IgD-negative memory B cell (primary cell): ENCODE measurements around the gene MRPL23. TPM values are rescaled to one million over a fixed set of nuclear protein-coding genes. Genes with fewer than 3 reads are reported as not detected.

Source experiments
- H3K27ac Mint-ChIP-seq, 3 donors: one replicate each; pipeline ENCODE4 v1.8.0; 2020 to 2022; ENCODE audit warnings: mild to moderate bottlenecking in 3 of 3, mixed read lengths in 3 of 3, moderate library complexity in 1 of 3
- H3K27me3 Mint-ChIP-seq: one replicate; pipeline ENCODE4 v1.8.0; 2021; ENCODE audit warnings: mixed read lengths
- H3K36me3 Mint-ChIP-seq: one replicate; pipeline ENCODE4 v1.8.0; 2020; ENCODE audit warnings: mild to moderate bottlenecking, mixed read lengths
- H3K4me1 Mint-ChIP-seq, 3 donors: one replicate each; pipeline ENCODE4 v1.8.0; 2020 to 2022; ENCODE audit warnings: mixed read lengths in 3 of 3, mild to moderate bottlenecking in 1 of 3
- H3K4me3 Mint-ChIP-seq, 4 donors: one replicate each; pipeline ENCODE4 v1.8.0; 2020 to 2022; ENCODE audit warnings: mild to moderate bottlenecking in 4 of 4, mixed read lengths in 4 of 4, moderate library complexity in 3 of 4
- H3K9me3 Mint-ChIP-seq, 3 donors: one replicate each; pipeline ENCODE4 v1.8.0; 2020 to 2021; ENCODE audit warnings: mixed read lengths in 3 of 3, mild to moderate bottlenecking in 1 of 3
- polyA plus RNA-seq: library from polyadenylated mRNA; unstranded; fragments of 300-500 nt; fragmentation: Illumina TruSeq; gene quantifications from one replicate; pipeline ENCODE4 v1.2.3, GENCODE V29; 2021

The MRPL23 gene
- polyA plus RNA-seq, 1 donor from 2014 or later = 36.2 TPM

DNA sequence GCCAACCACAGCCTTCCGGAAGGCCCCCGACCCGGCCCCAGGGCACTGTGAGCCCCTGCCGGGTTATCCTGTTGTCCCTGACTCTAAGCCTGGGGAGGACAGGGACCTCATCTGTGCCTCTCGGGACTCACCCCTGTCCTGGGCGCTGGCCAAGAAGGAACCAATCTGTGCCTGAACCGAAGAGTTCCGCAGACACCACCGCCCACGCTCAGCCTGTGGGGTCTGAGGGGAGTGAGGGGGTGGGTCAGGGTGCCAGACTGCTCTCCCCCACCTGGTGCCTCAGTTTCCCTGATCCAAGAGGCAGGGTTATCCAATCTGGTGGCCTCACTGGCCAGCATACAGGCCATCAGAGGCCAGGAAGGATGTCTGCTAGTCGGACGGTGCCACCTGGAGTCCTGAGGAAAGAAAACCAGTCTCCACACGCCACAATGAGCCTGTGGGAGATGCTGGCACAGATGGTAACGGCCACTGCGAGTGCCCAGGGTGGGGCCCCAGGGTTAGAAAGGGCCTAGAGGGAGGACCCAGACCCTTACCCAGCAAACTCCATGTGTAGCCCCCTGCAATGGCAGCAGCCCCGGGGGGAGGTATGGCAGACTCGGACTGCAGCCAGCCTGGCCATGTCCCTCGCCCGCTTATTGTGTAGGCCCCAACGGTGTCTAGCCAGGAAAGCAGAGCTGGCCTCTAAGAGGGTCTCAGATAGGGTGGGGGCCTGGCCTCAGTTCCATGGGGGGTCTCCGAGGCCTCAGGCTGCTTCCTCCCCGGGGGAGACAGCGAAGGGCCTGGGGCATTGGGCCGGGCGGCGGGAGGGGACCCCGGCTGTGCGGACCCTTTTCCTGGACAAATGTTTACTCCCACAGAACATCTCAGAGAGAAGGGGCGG is 28.5 kb upstream of the MRPL23 start:
- peaks cover 2% of the 10 kb centered on the region for H3K36me3 Mint-ChIP-seq
- peak overlapping the region in 1 of 4 donors; percentile 29 for H3K4me3 Mint-ChIP-seq
- H3K27ac Mint-ChIP-seq = peak overlapping the region in 1 of 3 donors; percentile 71
- no peaks in the 10 kb centered on the region for H3K9me3 Mint-ChIP-seq
- peaks cover 4% of the 10 kb centered on the region for H3K27me3 Mint-ChIP-seq
- peaks cover 5 to 13% (median 13%) of the 10 kb centered on the region in 3 donors for H3K4me1 Mint-ChIP-seq

GRCh38 chr11:1919391-1920127 is 27.6 kb upstream of the MRPL23 start, which contains the start of gene TNNT3:
Gene TNNT3 (plus strand): TSS chr11:1919703. CDS start chr11:1922875, 3,172 bp downstream.
- Mint-ChIP-seq H3K9me3 (no peaks in the 10 kb centered on the region), H3K4me3 (peak within 1 kb of the TSS in 2 of 4 donors; percentile 29 to 36), H3K36me3 (peaks cover 2% of the 10 kb centered on the region), H3K4me1 (peaks cover 0 to 13% (median 9%) of the 10 kb centered on the region in 3 donors), H3K27ac (peak within 1 kb of the TSS in 2 of 3 donors; percentile 81 to 89), H3K27me3 (peaks cover 6% of the 10 kb centered on the region)

DNA sequence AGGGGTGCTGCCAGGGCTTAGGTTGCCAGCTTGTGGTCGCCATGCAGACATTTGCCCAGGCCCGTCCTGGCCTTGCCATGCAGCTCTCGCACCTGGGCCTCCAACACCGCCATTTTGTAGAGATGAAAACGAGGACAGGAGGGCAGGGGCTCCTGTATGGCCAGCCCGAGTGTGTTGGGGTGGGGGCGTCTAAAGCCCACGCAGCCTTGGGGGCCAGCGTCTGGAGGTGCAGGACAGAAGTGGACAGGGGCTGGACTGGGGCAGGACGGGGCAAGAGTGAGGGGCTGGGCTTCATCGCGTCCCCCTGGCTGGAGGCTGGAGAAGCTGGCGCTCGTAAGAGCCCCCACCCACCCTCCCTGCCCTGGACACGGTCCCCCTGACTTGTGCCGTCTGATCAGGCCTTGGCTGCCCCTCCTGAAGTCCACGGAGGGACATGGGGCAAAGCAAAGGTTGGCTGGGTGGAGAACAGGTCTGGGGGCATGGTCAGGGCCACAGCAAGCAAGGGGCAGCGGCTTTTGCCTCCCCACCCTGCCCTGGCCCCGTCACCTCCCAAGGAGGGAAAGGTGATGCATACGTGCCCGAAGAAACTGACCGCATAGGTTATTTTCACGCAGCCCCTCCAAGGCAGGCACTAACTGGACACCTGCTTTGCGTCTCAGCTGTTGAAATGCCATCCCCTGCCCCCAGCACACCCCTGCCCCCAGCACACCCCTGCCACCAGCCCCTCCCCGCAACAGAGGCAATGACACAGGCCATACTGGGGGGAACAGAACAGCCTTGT is 26.8 kb upstream of the MRPL23 start:
- no peaks in the 10 kb centered on the region for H3K36me3 Mint-ChIP-seq
- peaks cover 6% of the 10 kb centered on the region for H3K27me3 Mint-ChIP-seq
- peak overlapping the region in 1 of 3 donors; percentile 81 for H3K27ac Mint-ChIP-seq
- no peaks in the 10 kb centered on the region for H3K9me3 Mint-ChIP-seq
- H3K4me1 Mint-ChIP-seq = peaks cover 0 to 12% (median 9%) of the 10 kb centered on the region in 3 donors
- peak overlapping the region in 1 of 4 donors; percentile 33 for H3K4me3 Mint-ChIP-seq

- Mint-ChIP-seq H3K27ac (peak overlapping the region in 1 of 3 donors; percentile 56), H3K4me3 (no peak overlapping the region), H3K27me3 (peaks cover 6% of the 10 kb centered on the region), H3K9me3 (no peaks in the 10 kb centered on the region), H3K36me3 (no peaks in the 10 kb centered on the region), H3K4me1 (peaks cover 0 to 8% (median 5%) of the 10 kb centered on the region in 3 donors)
Measured at GRCh38 chr11:1920909-1921573, 26.1 kb upstream of the MRPL23 start.

- H3K36me3 Mint-ChIP-seq = no peaks in the 10 kb centered on the region
- H3K9me3 Mint-ChIP-seq = no peaks in the 10 kb centered on the region
- peaks cover 6% of the 10 kb centered on the region for H3K27me3 Mint-ChIP-seq
- no peak overlapping the region for H3K4me3 Mint-ChIP-seq
- H3K27ac Mint-ChIP-seq = peak overlapping the region in 1 of 3 donors; percentile 56
- peaks cover 0 to 8% (median 4%) of the 10 kb centered on the region in 3 donors for H3K4me1 Mint-ChIP-seq
Measured at GRCh38 chr11:1921574-1922141, 25.5 kb upstream of the MRPL23 start.

GRCh38 chr11:1922481-1923081 is 24.6 kb upstream of the MRPL23 start:
- Mint-ChIP-seq H3K4me1 (peaks cover 0 to 8% (median 1%) of the 10 kb centered on the region in 3 donors), H3K27me3 (peaks cover 6% of the 10 kb centered on the region), H3K9me3 (no peaks in the 10 kb centered on the region), H3K27ac (no peak overlapping the region), H3K36me3 (no peaks in the 10 kb centered on the region), H3K4me3 (no peak overlapping the region)

- H3K9me3 Mint-ChIP-seq = no peaks in the 10 kb centered on the region
- H3K4me1 Mint-ChIP-seq = peaks cover 0 to 6% (median 1%) of the 10 kb centered on the region in 3 donors
- peaks cover 6% of the 10 kb centered on the region for H3K27me3 Mint-ChIP-seq
- no peaks in the 10 kb centered on the region for H3K36me3 Mint-ChIP-seq
- H3K27ac Mint-ChIP-seq = no peak overlapping the region
- H3K4me3 Mint-ChIP-seq = no peak overlapping the region
Measured at GRCh38 chr11:1923201-1923956, 23.8 kb upstream of the MRPL23 start.

- H3K9me3 Mint-ChIP-seq = no peaks in the 10 kb centered on the region
- H3K27ac Mint-ChIP-seq = no peak overlapping the region
- peaks cover 0 to 3% (median 1%) of the 10 kb centered on the region in 3 donors for H3K4me1 Mint-ChIP-seq
- H3K27me3 Mint-ChIP-seq = peaks cover 6% of the 10 kb centered on the region
- H3K4me3 Mint-ChIP-seq = no peak overlapping the region
- H3K36me3 Mint-ChIP-seq = no peaks in the 10 kb centered on the region
Measured at GRCh38 chr11:1924181-1924580, 23.0 kb upstream of the MRPL23 start.

DNA sequence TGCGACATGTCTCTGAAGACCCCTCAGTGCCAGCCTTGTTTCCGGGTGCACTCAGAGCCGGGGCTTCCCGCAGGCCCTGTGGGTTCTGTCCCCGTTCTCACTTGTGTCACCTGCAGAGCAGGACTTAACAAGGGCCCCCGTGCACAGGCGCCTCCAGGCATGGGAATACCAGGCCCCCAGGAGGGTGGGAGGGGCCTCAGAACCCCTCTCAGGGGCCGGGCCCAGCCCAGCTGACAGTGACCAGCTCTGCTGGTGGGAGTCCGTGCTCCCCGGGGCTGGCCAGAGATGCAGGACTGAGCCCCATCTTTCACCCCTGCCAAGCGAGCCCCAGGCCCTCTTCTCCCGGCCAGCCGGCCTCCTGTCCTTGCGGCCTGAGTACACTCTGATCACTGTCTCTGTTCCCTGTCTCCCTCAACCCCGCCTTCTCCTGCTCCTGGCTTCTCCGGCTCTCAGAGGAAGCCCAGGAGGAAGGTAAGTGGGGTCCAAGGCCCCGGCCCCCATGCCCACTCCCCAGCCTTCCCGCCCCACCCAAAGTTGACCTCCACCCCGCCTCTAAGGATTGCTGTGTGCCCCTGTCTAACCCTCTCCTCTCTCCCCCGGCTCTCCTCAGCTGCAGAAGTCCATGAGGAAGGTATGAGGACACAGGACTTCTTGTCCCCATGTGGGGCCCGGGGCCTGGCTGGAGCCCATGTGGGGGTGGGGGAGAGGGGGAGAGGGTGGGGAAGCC is 22.3 kb upstream of the MRPL23 start:
- Mint-ChIP-seq H3K27me3 (peaks cover 6% of the 10 kb centered on the region), H3K36me3 (no peaks in the 10 kb centered on the region), H3K4me3 (no peak overlapping the region), H3K27ac (no peak overlapping the region), H3K4me1 (peaks cover 0 to 3% (median 1%) of the 10 kb centered on the region in 3 donors), H3K9me3 (no peaks in the 10 kb centered on the region)

DNA sequence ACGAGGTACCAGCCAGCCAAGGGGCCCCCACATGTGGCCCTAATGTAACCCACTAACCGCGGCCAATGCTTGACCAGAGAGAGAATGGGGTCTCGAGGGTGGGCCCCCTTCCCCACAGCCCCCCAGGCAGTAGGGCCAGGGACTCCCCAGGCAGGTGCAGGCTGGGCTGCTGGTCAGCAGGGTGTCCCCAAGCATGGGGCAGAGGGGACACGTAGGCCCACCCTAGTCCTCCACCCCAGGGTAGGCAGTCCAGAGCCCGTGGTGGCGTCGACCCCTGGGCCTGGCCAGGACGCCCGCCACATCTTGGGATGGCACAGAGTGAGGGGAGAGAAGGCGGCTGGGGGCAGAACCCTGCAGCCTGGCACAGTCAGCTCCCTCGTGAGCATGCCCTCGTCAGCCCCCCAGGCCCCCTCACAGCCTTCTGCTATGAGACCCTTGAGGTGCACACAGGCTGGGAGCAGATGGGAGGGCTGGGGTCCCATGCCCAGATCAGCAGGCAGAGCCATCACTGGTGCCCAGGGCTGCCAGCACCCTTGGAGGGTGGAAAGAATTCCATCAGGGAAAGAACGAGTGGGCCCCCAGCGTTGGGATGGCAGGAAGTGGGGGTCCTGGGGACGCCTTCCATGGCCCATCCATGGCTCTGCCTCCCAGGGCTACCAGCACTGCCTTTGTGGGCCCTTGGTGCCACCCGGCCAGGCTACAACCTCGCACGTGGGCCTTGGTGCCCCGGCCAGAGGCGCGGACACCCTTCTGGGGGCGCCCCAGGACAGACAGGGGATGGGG is 21.6 kb upstream of the MRPL23 start:
- Mint-ChIP-seq H3K27ac (no peak overlapping the region), H3K4me3 (no peak overlapping the region), H3K4me1 (peaks cover 0 to 3% (median 3%) of the 10 kb centered on the region in 3 donors), H3K9me3 (no peaks in the 10 kb centered on the region), H3K27me3 (peaks cover 6% of the 10 kb centered on the region), H3K36me3 (no peaks in the 10 kb centered on the region)

GRCh38 chr11:1926156-1927025 is 20.7 kb upstream of the MRPL23 start:
- Mint-ChIP-seq H3K4me3 (no peak overlapping the region), H3K27ac (no peak overlapping the region), H3K36me3 (no peaks in the 10 kb centered on the region), H3K4me1 (peaks cover 0 to 3% (median 2%) of the 10 kb centered on the region in 3 donors), H3K9me3 (no peaks in the 10 kb centered on the region), H3K27me3 (peaks cover 6% of the 10 kb centered on the region)
